GM12873 (cell line): ENCODE data around the gene SDCBP2.

Source experiments
- TF ChIP-seq, protein P1 (sequence below): IDR thresholded peaks from 2 replicates; pipeline ENCODE4 v1.5.1; 2012; ENCODE audit warnings: low read depth, mild to moderate bottlenecking, moderate library complexity, low read length, control low read depth; ENCODE audit not compliant: insufficient read depth; ENCODE audit errors: missing control alignments

Gene SDCBP2

DNA sequence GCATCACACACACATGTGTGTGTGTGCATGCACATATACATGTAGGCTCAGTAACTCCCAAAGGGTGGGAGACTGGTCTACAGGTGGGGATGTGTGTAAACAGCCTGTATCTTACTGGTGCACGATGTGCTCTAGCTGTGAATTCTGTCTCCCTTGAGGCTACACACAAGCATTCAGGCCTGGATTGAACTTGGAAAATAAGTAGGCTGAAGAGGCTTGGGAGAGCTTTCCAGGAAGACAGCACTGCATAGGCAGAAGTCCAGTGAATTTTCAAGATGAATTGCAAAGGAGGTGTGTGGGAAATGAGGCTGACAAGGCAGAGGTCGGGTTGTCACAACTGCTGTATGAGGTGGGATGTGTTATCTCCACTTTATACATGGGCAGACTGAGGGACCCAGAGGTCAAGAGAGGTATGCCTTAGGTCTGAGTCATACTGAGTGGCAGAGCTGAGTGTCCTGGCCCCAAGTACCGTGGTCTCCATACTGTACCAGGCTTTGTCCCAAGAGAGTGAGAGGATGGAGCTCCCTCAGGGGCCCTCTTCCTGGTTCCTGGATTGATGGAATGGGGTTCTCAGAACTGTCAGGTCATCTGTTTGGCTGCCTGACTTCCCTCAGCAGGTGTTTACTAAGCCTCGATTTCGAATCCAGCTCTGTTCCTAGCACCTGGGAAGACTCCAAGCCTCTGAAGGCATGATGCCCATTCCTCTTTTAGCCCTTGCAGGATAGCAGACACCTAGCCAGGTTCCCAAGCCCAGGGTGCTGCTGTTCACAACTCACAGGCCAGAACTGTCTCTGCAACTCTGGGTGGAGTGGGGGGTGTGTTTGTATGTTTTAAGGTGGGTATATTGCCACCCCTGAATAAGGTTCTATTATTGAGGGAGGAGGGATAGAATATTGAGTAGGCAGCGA, 48.5 kb downstream of the SDCBP2 start:
- TF ChIP-seq, protein P1, sequence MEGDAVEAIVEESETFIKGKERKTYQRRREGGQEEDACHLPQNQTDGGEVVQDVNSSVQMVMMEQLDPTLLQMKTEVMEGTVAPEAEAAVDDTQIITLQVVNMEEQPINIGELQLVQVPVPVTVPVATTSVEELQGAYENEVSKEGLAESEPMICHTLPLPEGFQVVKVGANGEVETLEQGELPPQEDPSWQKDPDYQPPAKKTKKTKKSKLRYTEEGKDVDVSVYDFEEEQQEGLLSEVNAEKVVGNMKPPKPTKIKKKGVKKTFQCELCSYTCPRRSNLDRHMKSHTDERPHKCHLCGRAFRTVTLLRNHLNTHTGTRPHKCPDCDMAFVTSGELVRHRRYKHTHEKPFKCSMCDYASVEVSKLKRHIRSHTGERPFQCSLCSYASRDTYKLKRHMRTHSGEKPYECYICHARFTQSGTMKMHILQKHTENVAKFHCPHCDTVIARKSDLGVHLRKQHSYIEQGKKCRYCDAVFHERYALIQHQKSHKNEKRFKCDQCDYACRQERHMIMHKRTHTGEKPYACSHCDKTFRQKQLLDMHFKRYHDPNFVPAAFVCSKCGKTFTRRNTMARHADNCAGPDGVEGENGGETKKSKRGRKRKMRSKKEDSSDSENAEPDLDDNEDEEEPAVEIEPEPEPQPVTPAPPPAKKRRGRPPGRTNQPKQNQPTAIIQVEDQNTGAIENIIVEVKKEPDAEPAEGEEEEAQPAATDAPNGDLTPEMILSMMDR = no peak

DNA sequence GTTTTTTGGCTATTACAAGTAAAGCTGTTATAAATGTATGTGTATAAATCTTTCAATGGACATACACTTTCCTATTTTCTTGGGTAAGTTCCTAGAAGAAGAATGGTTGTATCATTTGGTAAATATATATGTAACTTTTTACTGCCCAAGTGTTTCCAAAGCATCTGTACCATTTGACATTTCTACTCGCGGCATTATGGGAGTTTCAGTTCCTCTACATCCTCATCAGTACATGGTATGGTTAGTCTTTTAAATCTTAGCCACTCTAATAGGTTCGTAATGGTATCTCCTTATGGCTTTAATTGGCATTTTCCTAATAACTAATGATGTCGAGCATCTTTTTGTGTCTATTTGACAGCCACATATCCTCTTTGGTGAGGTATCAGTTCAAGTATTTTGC, 49.9 kb downstream of the SDCBP2 start:
- TF ChIP-seq, protein P1 = no peak

DNA sequence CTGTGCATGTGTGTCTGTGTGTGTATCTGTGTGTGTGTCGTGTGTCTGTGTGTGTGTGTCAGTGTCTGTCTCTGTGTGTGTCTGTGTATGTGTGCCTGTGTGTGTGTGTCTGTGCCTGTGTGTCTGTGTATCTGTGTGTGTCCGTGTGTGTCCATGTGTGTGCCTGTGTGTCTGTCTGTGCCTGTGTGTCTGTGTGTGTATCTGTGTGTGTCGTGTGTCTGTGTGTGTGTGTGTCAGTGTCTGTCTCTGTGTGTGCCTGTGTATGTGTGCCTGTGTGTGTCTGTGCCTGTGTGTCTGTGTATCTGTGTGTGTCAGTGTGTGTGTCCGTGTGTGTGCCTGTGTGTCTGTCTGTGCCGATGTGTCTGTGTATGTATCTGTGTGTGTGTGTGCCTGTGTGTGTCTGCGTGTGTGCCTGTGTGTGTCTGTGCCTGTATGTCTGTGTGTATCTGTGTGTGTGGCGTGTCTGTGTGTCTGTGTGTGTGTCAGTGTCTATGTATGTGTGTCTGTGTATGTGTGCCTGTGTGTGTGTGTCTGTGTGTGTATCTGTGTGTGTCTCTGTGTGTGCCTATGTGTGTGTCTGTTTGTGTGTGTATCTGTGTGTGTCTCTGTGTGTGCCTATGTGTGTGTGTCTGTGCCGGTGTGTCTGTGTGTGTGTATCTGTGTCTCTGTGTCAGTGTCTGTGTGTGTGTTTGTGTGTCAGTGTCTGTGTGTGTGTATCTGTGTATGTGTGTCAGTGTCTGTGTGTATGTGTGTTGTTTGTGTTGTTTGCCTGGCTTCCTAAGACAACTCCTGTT, 51.2 kb downstream of the SDCBP2 start:
- TF ChIP-seq, protein P1 = no peak

DNA sequence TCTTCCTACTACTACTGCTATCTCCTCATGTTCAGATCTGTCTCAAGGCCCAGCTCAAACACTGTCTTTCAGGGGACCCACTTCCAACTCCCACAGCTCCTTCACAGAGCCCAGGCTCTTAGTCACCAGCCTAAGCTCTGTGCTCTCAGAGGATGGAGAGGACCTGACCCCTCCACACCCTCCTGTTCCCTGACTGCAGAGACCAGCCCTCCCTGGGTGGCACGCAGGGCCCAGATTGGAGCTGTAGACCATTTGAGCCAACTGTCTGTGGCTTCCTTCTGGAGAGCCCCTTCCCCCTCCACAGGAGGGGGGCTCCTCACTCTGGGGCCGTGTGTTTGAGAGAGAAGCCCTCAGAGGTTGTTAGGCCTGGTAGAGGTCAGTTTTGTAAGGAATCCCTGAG, 53.0 kb downstream of the SDCBP2 start:
- TF ChIP-seq, protein P1 = no peak

DNA sequence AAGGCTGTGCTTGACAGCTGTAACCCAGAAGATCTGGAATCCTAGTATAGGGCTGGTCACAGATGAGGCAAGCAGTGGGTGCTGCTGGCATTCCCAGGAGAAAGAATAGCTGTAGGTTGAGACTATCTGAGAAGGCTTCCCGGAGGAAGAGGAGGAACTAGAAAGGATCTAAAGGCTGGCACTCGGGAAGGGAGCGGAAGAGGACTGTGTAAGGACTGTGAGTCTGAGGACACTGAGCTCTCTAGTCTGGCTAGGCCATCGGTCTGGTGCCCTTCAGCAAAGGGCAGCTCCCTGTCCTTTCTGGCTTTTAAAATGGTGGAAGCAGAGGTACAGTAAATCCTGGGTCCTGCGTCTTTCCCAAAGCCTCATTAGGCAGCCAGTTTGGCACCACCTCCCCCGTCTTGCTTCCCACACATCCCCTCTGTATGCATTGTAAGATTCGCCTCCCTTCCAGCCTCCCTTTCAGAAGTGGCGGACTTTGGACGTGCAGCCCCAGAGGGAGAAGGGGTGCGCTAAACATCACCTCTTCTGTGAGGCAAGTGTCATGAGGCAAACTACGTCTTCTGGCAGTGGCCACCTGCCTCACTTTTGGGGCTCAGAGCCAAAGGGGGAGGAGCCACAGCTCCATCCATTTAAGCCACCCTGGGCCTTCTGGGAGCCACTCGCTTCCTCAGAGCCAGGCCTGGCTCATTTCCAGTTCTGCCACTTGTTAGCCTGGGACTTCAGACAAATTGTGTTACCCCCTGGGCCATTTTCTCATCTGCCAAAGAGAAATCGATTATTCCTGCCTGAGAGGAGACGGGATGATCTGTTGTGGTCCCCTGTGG, 54.2 kb downstream of the SDCBP2 start:
- TF ChIP-seq, protein P1 = no peak

DNA sequence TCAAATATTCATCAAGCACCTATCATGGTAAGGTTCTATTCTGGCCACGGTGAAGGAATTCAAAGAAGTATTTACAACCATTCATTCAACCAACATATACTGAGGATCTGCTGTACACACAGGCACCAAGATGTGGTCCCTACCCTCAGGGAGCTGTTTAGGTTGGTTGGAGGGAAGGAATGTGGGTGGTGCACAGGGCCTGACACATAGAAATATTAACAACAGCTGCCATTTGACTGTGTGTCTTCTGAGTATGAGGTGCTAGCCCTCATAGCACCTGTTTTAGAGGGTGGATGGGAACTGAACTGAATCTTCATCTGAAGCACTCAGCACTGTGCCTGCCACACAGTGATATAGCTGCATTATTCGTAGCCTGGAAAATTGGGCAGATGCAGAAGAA, 55.6 kb downstream of the SDCBP2 start:
- TF ChIP-seq, protein P1 = no peak
